Measurements from ENCODE around the gene ERICH4.

DNA sequence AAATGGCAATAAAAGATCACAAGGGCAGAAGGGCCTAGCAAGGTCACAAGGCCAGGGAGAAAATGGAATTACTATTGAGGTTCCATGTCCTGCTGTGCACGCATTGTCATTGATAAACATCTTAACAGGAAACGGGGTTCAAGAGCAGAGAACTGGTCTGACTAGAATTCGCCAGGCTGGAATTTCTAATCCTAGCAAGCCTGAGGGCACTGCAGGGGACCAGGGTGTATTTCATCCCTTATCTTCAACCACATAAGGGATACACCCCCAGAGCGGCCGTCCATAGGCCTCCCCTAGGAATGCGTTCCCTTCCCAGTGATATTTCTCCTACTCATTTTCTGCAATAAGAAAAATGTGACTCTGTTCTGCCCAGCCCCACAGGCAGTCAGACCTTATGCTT is 19.5 kb downstream of the ERICH4 start:
- TF ChIP-seq, protein P1, sequence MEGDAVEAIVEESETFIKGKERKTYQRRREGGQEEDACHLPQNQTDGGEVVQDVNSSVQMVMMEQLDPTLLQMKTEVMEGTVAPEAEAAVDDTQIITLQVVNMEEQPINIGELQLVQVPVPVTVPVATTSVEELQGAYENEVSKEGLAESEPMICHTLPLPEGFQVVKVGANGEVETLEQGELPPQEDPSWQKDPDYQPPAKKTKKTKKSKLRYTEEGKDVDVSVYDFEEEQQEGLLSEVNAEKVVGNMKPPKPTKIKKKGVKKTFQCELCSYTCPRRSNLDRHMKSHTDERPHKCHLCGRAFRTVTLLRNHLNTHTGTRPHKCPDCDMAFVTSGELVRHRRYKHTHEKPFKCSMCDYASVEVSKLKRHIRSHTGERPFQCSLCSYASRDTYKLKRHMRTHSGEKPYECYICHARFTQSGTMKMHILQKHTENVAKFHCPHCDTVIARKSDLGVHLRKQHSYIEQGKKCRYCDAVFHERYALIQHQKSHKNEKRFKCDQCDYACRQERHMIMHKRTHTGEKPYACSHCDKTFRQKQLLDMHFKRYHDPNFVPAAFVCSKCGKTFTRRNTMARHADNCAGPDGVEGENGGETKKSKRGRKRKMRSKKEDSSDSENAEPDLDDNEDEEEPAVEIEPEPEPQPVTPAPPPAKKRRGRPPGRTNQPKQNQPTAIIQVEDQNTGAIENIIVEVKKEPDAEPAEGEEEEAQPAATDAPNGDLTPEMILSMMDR (IDR thresholded peaks at IDR 0.05; ENCODE audit: insufficient read depth, low read depth, low read length) = no peak
- TF ChIP-seq EZH2 (IDR thresholded peaks at IDR 0.05; ENCODE audit: insufficient read depth, low read length) = no peak
